CD4-positive, alpha-beta T cell (primary cell): Measurements from ENCODE around the gene E2F1. TPM values are rescaled to one million over a fixed set of nuclear protein-coding genes. Genes with fewer than 3 reads are reported as not detected.

ENCODE experiments used
- ATAC-seq: fragments of 200-7000 bp; cut with Tn5 transposase; one replicate; pipeline ENCODE4 v1.10.0; 2022; ENCODE audit warnings: mild to moderate bottlenecking; ENCODE audit not compliant: poor library complexity
- CTCF ChIA-PET: fragments of 350-600 bp; sonication (Branson Sonifier 250); formaldehyde crosslinking; loops from one replicate; lab custom pipeline; 2021; ENCODE audit warnings: antibody characterized with exemption, inconsistent platforms; lab: Charles Lee
- POLR2A ChIA-PET: fragments of 350-600 bp; sonication (Branson Sonifier 250); formaldehyde crosslinking; loops from one replicate; lab custom pipeline; 2021; ENCODE audit warnings: antibody characterized with exemption, inconsistent platforms; lab: Charles Lee
- DNase-seq, 14 experiments: peaks; one replicate each; pipeline ENCODE4 v3.0.0-alpha.2; 2013 to 2020; ENCODE audit warnings: mixed read lengths in 2 of 14
- H3K27ac ChIP-seq, 2 donors: one replicate each; pipeline versions ENCODE4 v1.5.1 to v1.7.0; 2013; ENCODE audit warnings: low read length in 2 of 2, low read depth in 1 of 2, mild to moderate bottlenecking in 1 of 2
- H3K27me3 ChIP-seq, 2 experiments: 1 replicate in 1 of 2; 2 replicates in 1 of 2; pipeline versions ENCODE4 v1.6.1 to v1.7.0; 2013; ENCODE audit warnings: low read length in 2 of 2, control low read depth in 1 of 2, mild to moderate bottlenecking in 1 of 2, moderate library complexity in 1 of 2; ENCODE audit not compliant: insufficient read depth in 2 of 2, control insufficient read depth in 1 of 2
- H3K36me3 ChIP-seq: one replicate; pipeline ENCODE4 v1.6.1; 2013; ENCODE audit warnings: low read length, control low read depth; ENCODE audit not compliant: insufficient read depth
- H3K4me1 ChIP-seq: one replicate; pipeline ENCODE4 v1.6.1; 2013; ENCODE audit warnings: low read length, control low read depth; ENCODE audit not compliant: insufficient read depth
- H3K4me3 ChIP-seq: one replicate; pipeline ENCODE4 v1.5.1; 2013; ENCODE audit warnings: mild to moderate bottlenecking, low read length, moderate library complexity
- H3K9me3 ChIP-seq, 2 experiments: 1 replicate in 1 of 2; 2 replicates in 1 of 2; pipeline versions ENCODE4 v1.6.1 to v1.7.0; 2013; ENCODE audit warnings: low read length in 2 of 2, mild to moderate bottlenecking in 2 of 2, control low read depth in 1 of 2, moderate library complexity in 1 of 2; ENCODE audit not compliant: control insufficient read depth in 1 of 2, insufficient read depth in 1 of 2
- H3K27ac Mint-ChIP-seq: one replicate; pipeline ENCODE4 v1.8.0; 2020; ENCODE audit warnings: mixed read lengths
- H3K27me3 Mint-ChIP-seq: one replicate; pipeline ENCODE4 v1.8.0; 2021; ENCODE audit warnings: mixed read lengths
- H3K36me3 Mint-ChIP-seq: one replicate; pipeline ENCODE4 v1.8.0; 2021; ENCODE audit warnings: low read depth, mixed read lengths
- H3K4me1 Mint-ChIP-seq: one replicate; pipeline ENCODE4 v1.8.0; 2021; ENCODE audit warnings: low read depth, mixed read lengths
- H3K4me3 Mint-ChIP-seq: one replicate; pipeline ENCODE4 v1.8.0; 2020; ENCODE audit warnings: mild to moderate bottlenecking, mixed read lengths
- H3K9me3 Mint-ChIP-seq: one replicate; pipeline ENCODE4 v1.8.0; 2020; ENCODE audit warnings: mixed read lengths
- intact Hi-C, 2 experiments: fragments of 100-400 bp; cut with DNase I in 1 of 2; cut with micrococcal nuclease in 1 of 2; formaldehyde crosslinking; loops; one replicate each; pipeline versions ENCODE4 v1.15.1 to v1.9.0; 2023 to 2025; cut with DNase I, micrococcal nuclease
- total RNA-seq, 174 experiments: library from RNA in 2 of 174; stranded (reverse) in 2 of 174; gene quantifications; one replicate each; pipeline ENCODE4 v1.2.3 and lab custom pipeline; 2021 to 2026
- TF ChIP-seq, protein P1 (sequence below): fragments of 200-600 bp; IDR thresholded peaks from one replicate; pipeline ENCODE4 v1.8.0; 2022; ENCODE audit warnings: antibody characterized with exemption, mild to moderate bottlenecking

The E2F1 gene
- total RNA-seq, 2 experiments from 2014 or later, result 1.2 to 1.6 TPM

DNA sequence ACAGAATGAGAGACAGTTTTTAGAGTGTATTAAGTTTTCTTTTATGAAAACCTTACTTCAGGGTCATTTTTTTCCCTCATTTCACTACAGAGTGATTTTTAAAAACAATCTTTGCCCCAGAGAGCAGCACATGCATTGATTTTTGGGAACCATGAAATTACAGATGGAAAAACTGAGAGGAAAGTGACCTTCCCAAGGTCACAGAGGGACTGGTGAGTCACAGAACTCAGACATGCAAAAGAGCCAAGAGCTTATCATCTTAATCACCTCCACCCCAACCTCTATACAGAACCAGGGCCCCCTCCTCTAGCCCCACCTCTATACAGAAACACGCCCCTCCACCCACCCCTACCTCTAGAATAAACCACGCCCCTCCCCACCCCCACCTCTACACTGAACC lies 23.2 kb upstream of the E2F1 start:
- intact Hi-C loops, result no loop called here

DNA sequence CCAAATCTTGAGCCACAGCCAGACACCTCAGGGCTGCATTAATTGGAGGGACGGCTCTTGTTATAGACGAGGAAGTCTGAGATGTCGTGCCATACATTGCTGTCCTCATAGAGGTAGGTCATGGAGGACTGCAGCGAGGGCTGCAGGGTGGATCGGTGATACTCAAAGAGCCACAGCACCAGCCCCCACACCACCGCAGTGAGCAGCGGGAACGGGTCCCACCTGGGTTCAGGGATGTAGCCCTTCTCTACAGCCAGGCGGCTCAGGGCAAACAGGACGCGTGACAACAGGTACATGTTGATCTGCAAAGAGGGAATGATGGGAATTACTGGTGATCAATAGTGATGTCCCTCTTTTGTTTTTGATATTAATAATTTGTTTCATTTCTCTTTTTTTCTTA lies 21.5 kb upstream of the E2F1 start:
- no peaks in the 10 kb centered on the region for H3K9me3 ChIP-seq
- no peak for DNase-seq
- Mint-ChIP-seq H3K4me3 (no peak overlapping the region), H3K27ac (no peak overlapping the region), H3K27me3 (no peaks in the 10 kb centered on the region), H3K9me3 (no peaks in the 10 kb centered on the region), H3K36me3 (peaks cover 49% of the 10 kb centered on the region), H3K4me1 (peaks cover 10% of the 10 kb centered on the region)
- H3K27me3 ChIP-seq, result no peaks in the 10 kb centered on the region
- ChIA-PET CTCF (no interaction called here), POLR2A (no interaction called here)
- TF ChIP-seq, protein P1, sequence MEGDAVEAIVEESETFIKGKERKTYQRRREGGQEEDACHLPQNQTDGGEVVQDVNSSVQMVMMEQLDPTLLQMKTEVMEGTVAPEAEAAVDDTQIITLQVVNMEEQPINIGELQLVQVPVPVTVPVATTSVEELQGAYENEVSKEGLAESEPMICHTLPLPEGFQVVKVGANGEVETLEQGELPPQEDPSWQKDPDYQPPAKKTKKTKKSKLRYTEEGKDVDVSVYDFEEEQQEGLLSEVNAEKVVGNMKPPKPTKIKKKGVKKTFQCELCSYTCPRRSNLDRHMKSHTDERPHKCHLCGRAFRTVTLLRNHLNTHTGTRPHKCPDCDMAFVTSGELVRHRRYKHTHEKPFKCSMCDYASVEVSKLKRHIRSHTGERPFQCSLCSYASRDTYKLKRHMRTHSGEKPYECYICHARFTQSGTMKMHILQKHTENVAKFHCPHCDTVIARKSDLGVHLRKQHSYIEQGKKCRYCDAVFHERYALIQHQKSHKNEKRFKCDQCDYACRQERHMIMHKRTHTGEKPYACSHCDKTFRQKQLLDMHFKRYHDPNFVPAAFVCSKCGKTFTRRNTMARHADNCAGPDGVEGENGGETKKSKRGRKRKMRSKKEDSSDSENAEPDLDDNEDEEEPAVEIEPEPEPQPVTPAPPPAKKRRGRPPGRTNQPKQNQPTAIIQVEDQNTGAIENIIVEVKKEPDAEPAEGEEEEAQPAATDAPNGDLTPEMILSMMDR, result no peak
- intact Hi-C loops, result no loop called here
- H3K36me3 ChIP-seq, result peaks cover 38% of the 10 kb centered on the region
- H3K4me1 ChIP-seq, result peaks cover 5% of the 10 kb centered on the region
- no peak for ATAC-seq
- H3K27ac ChIP-seq, result no peak overlapping the region
- no peak overlapping the region for H3K4me3 ChIP-seq

More for the DNA sequence above, 23.2 kb upstream of the E2F1 start:
- no peak for ATAC-seq
- Histone ChIP-seq H3K36me3 (peaks cover 52% of the 10 kb centered on the region), H3K9me3 (no peaks in the 10 kb centered on the region), H3K27me3 (no peaks in the 10 kb centered on the region), H3K4me3 (no peak overlapping the region), H3K4me1 (peaks cover 5% of the 10 kb centered on the region), H3K27ac (no peak overlapping the region)
- Mint-ChIP-seq H3K27ac (no peak overlapping the region), H3K9me3 (no peaks in the 10 kb centered on the region), H3K27me3 (no peaks in the 10 kb centered on the region), H3K4me1 (peaks cover 10% of the 10 kb centered on the region), H3K36me3 (peaks cover 61% of the 10 kb centered on the region), H3K4me3 (no peak overlapping the region)
- ChIA-PET POLR2A (no interaction called here), CTCF (no interaction called here)
- TF ChIP-seq, protein P1, result no peak
- no peak for DNase-seq

DNA sequence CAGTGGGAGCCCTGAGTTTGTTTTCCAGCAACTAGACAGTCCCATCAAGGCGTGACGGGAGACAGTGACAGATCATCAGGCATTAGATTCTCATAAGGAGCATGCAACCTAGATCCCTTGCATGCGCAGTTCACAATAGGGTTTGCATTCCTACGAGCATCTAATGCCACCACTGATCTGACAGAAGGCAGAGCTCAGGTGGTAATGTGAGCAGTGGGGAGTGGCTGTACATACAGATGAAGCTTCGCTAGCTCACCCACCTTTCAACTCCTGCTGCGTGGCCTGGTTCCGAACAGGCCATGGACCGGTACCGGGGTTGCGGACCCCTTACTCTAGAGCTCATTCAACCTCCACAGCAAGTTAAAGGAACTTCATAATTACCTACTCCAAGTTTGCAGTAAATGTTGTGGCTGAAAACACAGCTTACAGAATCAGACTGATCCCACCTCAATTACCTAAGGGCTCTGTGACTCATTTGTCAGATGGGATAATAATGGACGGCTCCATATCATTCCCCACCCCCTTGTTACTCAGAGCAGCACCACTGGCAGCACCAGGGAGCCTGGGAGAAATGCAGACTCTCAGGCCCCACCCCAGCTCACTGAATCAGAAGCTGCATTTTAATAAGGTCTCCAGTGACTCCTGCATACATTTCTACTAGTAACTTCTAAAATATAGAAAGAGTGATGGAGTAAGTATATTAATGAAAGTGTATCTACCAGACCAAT lies 18.2 kb upstream of the E2F1 start:
- POLR2A ChIA-PET, result no interaction called here

More for the DNA sequence above, 18.2 kb upstream of the E2F1 start:
- H3K27ac Mint-ChIP-seq, result no peak overlapping the region
- ATAC-seq, result no peak
- peaks cover 0 to 8% of the 10 kb centered on the region in 2 experiments for H3K9me3 ChIP-seq
- peaks cover 18% of the 10 kb centered on the region for H3K36me3 ChIP-seq
- H3K9me3 Mint-ChIP-seq, result no peaks in the 10 kb centered on the region
- no peak overlapping the region for H3K4me3 ChIP-seq
- DNase-seq, result no peak
- H3K27ac ChIP-seq, result no peak overlapping the region
- CTCF ChIA-PET, result no interaction called here
- intact Hi-C loops, result no loop called here
- no peaks in the 10 kb centered on the region for H3K27me3 Mint-ChIP-seq
- no peaks in the 10 kb centered on the region for H3K27me3 ChIP-seq
- no peak overlapping the region for H3K4me3 Mint-ChIP-seq
- H3K36me3 Mint-ChIP-seq, result peaks cover 22% of the 10 kb centered on the region
- H3K4me1 Mint-ChIP-seq, result no peaks in the 10 kb centered on the region
- H3K4me1 ChIP-seq, result no peaks in the 10 kb centered on the region
- TF ChIP-seq, protein P1, result no peak
